GM19467 (cell line): ENCODE results near the gene GAS7.

Experiments used
- ATAC-seq: cut with Tn5 transposase; IDR thresholded peaks from one replicate; pipeline ENCODE4 v1.9.1; 2021; ENCODE audit warnings: mild to moderate bottlenecking, moderate library complexity; ENCODE audit not compliant: unreplicated experiment

GAS7 gene

GRCh38 chr17:10201680-10202079 is 3.3 kb upstream of the GAS7 start:
- ATAC-seq: no peak

- no peak for ATAC-seq
Measured at GRCh38 chr17:10200645-10201044, 2.2 kb upstream of the GAS7 start.

GRCh38 chr17:10200016-10200415 is 1.6 kb upstream of the GAS7 start:
- no peak for ATAC-seq

- no peak for ATAC-seq
Measured at GRCh38 chr17:10197721-10198508, 491 bp downstream of the GAS7 start.

GRCh38 chr17:10197362-10197720 is 1.1 kb downstream of the GAS7 start:
- ATAC-seq: no peak

- no peak for ATAC-seq
Measured at GRCh38 chr17:10196941-10197340, 1.5 kb downstream of the GAS7 start.

- ATAC-seq: no peak
Measured at GRCh38 chr17:10196384-10196895, 2.0 kb downstream of the GAS7 start.

- ATAC-seq: no peak
Measured at GRCh38 chr17:10195090-10195805, 3.2 kb downstream of the GAS7 start.

GRCh38 chr17:10193632-10194031 is 4.8 kb downstream of the GAS7 start:
- no peak for ATAC-seq

- no peak for ATAC-seq
Measured at GRCh38 chr17:10192972-10193371, 5.4 kb downstream of the GAS7 start.

GRCh38 chr17:10192461-10192860 is 5.9 kb downstream of the GAS7 start:
- no peak for ATAC-seq

GRCh38 chr17:10187456-10187855 is 10.9 kb downstream of the GAS7 start:
- no peak for ATAC-seq

GRCh38 chr17:10186771-10187410 is 11.5 kb downstream of the GAS7 start:
- no peak for ATAC-seq

GRCh38 chr17:10183931-10184930 is 14.2 kb downstream of the GAS7 start:
- no peak for ATAC-seq

- ATAC-seq: no peak
Measured at GRCh38 chr17:10182785-10183184, 15.6 kb downstream of the GAS7 start.

GRCh38 chr17:10178506-10178991 is 19.9 kb downstream of the GAS7 start:
- ATAC-seq: no peak

GRCh38 chr17:10177913-10178505 is 20.4 kb downstream of the GAS7 start:
- ATAC-seq: no peak

GRCh38 chr17:10177131-10177912 is 21.1 kb downstream of the GAS7 start:
- ATAC-seq: no peak

GRCh38 chr17:10173913-10174312 is 24.5 kb downstream of the GAS7 start:
- ATAC-seq: no peak
